Melanocyte of skin (primary cell): ENCODE measurements around the gene TRPM4. TPM values are rescaled to one million over a fixed set of nuclear protein-coding genes. Genes with fewer than 3 reads are reported as not detected.

ENCODE experiments used
- total RNA-seq, 2 donors: library from RNA; depleted of rRNA; stranded (reverse); fragments of >200 nt; gene quantifications; 2 replicates each; pipeline ENCODE4 v1.2.3, GENCODE V29; 2012

The TRPM4 gene
- total RNA-seq = 10 to 100 TPM; 18.6 to 23.0 TPM

GRCh38 chr19:49157445-49158224 lies at the start of gene TRPM4:
Gene TRPM4, plus strand, starts transcription at chr19:49157792. Its CDS starts 75 bp downstream, at chr19:49157867.

DNA sequence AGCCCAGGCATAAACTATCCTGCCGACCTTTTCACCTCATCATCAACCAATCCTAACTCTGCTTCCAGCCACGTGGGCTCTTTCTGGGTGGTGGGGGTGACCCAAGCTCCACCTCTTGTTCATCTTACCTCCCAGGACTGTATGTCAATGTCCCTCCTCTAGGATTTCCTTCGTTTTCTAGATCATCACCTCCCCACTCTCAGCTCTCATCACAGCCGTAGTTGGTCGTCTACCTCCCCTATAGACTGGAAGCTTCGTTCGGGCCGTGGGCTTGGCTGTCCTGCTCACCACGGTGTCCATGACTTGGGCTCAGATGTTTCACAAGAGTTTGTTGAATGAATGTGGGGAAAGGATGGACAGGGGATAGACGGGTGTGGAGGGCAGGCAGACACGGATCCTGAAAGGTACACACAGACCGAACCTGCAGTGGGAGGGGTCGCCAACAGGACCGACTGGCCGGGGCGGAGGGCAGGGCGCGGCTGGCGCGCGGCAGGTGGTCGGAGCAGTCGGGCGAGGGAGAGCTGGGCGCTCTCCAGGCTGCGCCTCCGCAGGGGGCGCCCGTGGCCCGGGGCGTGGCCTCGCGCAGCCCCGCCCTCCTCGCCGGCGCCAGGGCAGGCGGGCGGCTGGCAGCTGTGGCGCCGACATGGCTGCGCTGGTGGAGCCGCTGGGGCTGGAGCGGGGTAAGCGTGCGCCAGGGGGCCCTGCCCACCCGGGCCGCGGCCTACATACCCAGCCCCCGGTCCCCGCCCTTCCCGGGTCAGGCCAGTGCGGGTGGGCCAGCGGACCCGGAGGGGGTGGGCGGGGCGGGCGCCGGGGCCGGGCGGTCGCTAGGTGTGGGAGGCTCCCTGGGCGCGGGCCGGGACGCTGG lies 43.6 kb upstream of the TRPM4 start, which contains the start of gene LIN7B:
TSS of gene LIN7B (plus strand) at position 609 of the 868 bp plus-strand sequence. CDS start at position 644, 35 bp downstream.

DNA sequence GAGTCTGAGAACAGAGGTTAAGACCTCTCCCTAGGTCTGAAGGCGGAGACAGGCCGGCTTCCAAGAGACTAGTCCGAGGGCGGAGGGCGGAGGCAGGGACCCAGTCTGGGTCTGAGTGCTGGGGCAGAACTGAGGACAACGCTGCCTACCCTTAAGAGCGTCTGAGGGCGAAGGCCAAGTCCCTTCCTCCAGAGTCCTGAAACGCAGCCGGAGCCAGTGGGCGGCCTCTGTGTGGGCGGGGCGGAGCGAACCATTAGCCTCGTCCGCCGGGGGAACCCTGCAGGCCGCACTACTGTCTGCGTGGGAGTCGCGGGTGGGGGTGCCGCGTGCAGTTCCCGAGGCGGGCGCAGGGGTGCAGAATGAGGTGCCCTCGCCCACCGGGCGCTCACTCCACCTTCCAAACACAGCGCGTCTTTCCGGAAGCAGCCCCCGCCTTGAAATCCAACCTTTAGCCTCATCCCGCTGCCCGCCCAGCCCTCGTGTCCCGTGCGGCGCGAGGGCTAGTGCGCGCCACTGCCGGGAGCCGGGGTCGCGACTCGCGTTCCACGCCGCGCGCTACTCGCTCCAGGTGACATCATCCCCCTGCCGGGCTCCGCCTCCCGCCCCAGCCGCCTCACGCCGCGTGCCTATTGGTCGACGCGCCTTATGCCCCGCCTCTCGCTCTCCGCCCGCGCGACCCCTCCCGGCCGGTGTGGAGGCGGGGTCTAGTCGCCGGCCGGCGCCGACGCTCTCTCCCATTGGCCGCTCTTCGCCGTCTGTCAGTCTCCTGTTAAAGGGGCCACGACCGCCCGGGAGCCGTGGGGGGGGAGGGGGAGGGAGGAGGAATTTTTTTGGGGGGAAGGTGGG lies 38.8 kb upstream of the TRPM4 start, which contains the start of gene C19orf73:
TSS of gene C19orf73 (minus strand) at position 579 of the 846 bp plus-strand sequence. CDS start at position 458, 121 bp downstream.

GRCh38 chr19:49119411-49120324 lies 37.9 kb upstream of the TRPM4 start, which contains the start of gene PPFIA3:
Gene PPFIA3, plus strand, starts transcription at chr19:49119544. Its CDS starts 8,330 bp downstream, at chr19:49127874.

DNA sequence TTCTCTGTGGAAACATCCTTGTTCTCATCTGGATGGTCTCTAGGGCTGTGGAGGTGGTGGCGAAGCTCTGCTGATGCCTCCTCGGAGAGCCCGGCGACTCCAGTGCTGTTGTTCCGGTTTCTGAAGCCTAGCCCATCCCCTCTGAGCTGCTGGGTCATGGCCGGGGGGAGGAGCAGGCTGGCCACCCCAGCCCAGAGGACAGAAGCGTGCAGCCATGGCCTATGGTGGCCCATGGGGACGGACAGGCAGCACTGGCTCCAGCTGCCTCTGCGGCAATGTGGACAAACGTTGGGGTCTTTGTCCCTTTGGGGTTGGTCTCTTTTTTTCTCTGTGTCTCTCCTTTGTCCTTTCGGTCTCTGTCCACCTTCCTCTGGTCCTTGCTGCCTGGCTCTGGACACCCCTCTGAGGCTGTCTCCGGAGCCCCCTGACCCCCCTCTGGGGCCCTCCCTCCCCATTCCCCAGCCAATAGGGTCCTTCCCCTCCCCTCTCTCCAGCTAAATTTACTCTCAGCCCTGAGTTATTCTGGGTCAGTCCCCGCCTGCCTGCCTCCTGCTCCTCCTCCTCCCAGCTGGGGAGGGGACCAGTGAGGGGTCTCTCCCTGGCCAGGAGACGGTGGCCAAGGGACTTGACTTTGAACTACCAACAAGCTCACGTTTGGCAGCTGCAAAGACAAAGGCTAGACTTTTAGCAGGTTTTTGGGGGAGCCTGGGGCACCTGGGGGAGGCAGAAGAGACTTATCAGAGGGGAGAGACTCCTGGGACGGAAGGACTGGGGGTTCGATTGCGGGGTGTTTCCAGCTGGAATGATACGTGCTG lies 2.4 kb upstream of the TRPM4 start, which contains the start of gene HRC:
TSS of gene HRC (minus strand) at position 392 of the 815 bp plus-strand sequence. CDS start at position 233, 159 bp downstream.

Other genes with a start within 250 kb of the TRPM4 start
- gene DHDH, start 224.1 kb upstream of the TRPM4 start, total RNA-seq = 1 to 10 TPM in 1 of 2 donors, under 1 TPM in 1; 0.33 to 1.0 TPM
- 10 to 100 TPM; 53.3 to 59.9 TPM for gene BAX, start 202.9 kb upstream of the TRPM4 start, total RNA-seq
- 1,000 to 10,000 TPM; 2,131 to 3,816 TPM for gene FTL, start 192.5 kb upstream of the TRPM4 start, total RNA-seq
- 10 to 100 TPM; 56.4 to 70.3 TPM for gene GYS1, start 164.5 kb upstream of the TRPM4 start, total RNA-seq
- 100 to 1,000 TPM; 182 to 358 TPM for gene RUVBL2, start 163.9 kb upstream of the TRPM4 start, total RNA-seq
- under 1 TPM in 1 of 2 donors, not detected in 1; 0.69 TPM for gene LHB, start 140.7 kb upstream of the TRPM4 start, total RNA-seq
- not detected for gene CGB3, start 133.5 kb upstream of the TRPM4 start, total RNA-seq
- not detected for gene CGB2, start 125.9 kb upstream of the TRPM4 start, total RNA-seq
- not detected for gene CGB1, start 120.9 kb upstream of the TRPM4 start, total RNA-seq
- gene CGB5, start 113.9 kb upstream of the TRPM4 start, total RNA-seq = not detected
- not detected for gene CGB8, start 108.7 kb upstream of the TRPM4 start, total RNA-seq
- under 1 TPM; 0.33 to 0.34 TPM for gene CGB7, start 100.0 kb upstream of the TRPM4 start, total RNA-seq
- not detected for gene NTF4, start 93.0 kb upstream of the TRPM4 start, total RNA-seq
- gene KCNA7, start 85.1 kb upstream of the TRPM4 start, total RNA-seq = not detected
- gene SNRNP70, start 72.3 kb upstream of the TRPM4 start, total RNA-seq = 100 to 1,000 TPM; 132 to 144 TPM
- gene LIN7B, start 43.4 kb upstream of the TRPM4 start, total RNA-seq = 1 to 10 TPM; 5.9 to 7.0 TPM
- gene C19orf73, start 38.6 kb upstream of the TRPM4 start, total RNA-seq = 1 to 10 TPM in 1 of 2 donors, under 1 TPM in 1; 0.67 to 1.0 TPM
- gene PPFIA3, start 38.2 kb upstream of the TRPM4 start, total RNA-seq = 1 to 10 TPM; 7.3 to 9.6 TPM
- not detected for gene HRC, start 2.4 kb upstream of the TRPM4 start, total RNA-seq
- under 1 TPM; under 0.01 to 0.69 TPM for gene SLC6A16, start 167.4 kb downstream of the TRPM4 start, total RNA-seq
- gene CD37, start 177.6 kb downstream of the TRPM4 start, total RNA-seq = not detected
- 10 to 100 TPM; 29.6 to 30.3 TPM for gene TEAD2, start 204.6 kb downstream of the TRPM4 start, total RNA-seq
- not detected for gene DKKL1, start 206.1 kb downstream of the TRPM4 start, total RNA-seq
- not detected for gene KASH5, start 230.5 kb downstream of the TRPM4 start, total RNA-seq